ENCODE results near the gene RNLS. TPM values are rescaled to one million over a fixed set of nuclear protein-coding genes. Genes with fewer than 3 reads are reported as not detected.
"Not testable (repeated sequence)": the region's sequence is repeated elsewhere in the genome, so short reads cannot be mapped to it uniquely, and the experiment has no call there.

Gene RNLS
- polyA plus RNA-seq, 3 donors: 3.3 to 3.9 (median 3.7) TPM

DNA sequence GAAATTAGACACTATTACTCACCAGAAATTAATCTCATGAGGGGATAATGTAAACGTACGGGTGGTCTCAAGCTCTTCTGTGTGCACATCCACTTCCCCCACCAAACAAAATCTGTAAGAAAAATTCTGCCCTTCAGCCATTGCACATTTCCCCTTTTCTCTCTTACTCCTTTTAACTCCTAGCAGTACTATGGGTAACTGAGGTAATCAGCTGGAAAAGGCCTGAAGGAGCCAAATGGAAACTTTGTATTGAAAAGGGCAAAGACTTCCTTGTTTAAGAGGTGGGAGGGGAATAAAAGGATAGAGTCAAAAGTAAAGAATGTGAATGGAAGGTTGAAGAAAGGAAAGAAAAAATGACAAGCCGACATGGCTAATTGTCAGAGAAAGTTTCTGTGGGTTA lies 273.8 kb downstream of the RNLS start:
- Histone ChIP-seq H3K9ac (ENCODE audit: insufficient read depth, low read length, poor library complexity, severe bottlenecking) (no peak overlapping the region), H3K4me1 (ENCODE audit: control insufficient read depth in 1 of 2, insufficient read depth in 2 of 2, low read length in 2 of 2) (no peaks in the 10 kb centered on the region), H3K36me3 (replicated peaks in 1 of 2; ENCODE audit: control insufficient read depth in 1 of 2, insufficient read depth in 2 of 2, low read length in 2 of 2) (no peaks in the 10 kb centered on the region), H4K20me1 (ENCODE audit: insufficient read depth, low read length) (no peaks in the 10 kb centered on the region), H3K27ac (ENCODE audit: low read depth in 1 of 2, low read length in 2 of 2) (no peak overlapping the region), H3K4me2 (replicated peaks; ENCODE audit: extremely low read depth, low read length, poor library complexity, severe bottlenecking) (no peak overlapping the region), H3K4me3 (replicated peaks in 1 of 3; ENCODE audit: low read depth in 2 of 3, low read length in 3 of 3) (no peak overlapping the region), H3K27me3 (ENCODE audit: control insufficient read depth in 2 of 2, insufficient read depth in 2 of 2, low read length in 2 of 2) (no peaks in the 10 kb centered on the region), H2AFZ (ENCODE audit: insufficient read depth, low read depth, low read length, poor library complexity, severe bottlenecking) (no peak overlapping the region), H3K9me3 (replicated peaks in 1 of 2; ENCODE audit: control insufficient read depth in 1 of 2, insufficient read depth in 1 of 2, low read length in 2 of 2) (no peaks in the 10 kb centered on the region), H3K79me2 (ENCODE audit: insufficient read depth, low read length) (no peaks in the 10 kb centered on the region)
- Mint-ChIP-seq H3K9me3 (peaks cover 0 to 2% (median 0%) of the 10 kb centered on the region in 7 donors), H3K27ac (no peak overlapping the region), H3K4me1 (peaks cover 5% of the 10 kb centered on the region), H3K36me3 (peaks cover 0 to 1% of the 10 kb centered on the region in 2 donors), H3K27me3 (ENCODE audit: low read depth in 3 of 3) (no peaks in the 10 kb centered on the region), H3K4me3 (no peak overlapping the region)
- TF ChIP-seq, protein P1, sequence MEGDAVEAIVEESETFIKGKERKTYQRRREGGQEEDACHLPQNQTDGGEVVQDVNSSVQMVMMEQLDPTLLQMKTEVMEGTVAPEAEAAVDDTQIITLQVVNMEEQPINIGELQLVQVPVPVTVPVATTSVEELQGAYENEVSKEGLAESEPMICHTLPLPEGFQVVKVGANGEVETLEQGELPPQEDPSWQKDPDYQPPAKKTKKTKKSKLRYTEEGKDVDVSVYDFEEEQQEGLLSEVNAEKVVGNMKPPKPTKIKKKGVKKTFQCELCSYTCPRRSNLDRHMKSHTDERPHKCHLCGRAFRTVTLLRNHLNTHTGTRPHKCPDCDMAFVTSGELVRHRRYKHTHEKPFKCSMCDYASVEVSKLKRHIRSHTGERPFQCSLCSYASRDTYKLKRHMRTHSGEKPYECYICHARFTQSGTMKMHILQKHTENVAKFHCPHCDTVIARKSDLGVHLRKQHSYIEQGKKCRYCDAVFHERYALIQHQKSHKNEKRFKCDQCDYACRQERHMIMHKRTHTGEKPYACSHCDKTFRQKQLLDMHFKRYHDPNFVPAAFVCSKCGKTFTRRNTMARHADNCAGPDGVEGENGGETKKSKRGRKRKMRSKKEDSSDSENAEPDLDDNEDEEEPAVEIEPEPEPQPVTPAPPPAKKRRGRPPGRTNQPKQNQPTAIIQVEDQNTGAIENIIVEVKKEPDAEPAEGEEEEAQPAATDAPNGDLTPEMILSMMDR (IDR thresholded peaks at IDR 0.05): no peak
- DNase-seq: no peak
- intact Hi-C loops (cut with micrococcal nuclease): no loop called here
- 100% methylated on average over 1 of the region's 3 CpGs for WGBS (ENCODE audit: insufficient coverage)

DNA sequence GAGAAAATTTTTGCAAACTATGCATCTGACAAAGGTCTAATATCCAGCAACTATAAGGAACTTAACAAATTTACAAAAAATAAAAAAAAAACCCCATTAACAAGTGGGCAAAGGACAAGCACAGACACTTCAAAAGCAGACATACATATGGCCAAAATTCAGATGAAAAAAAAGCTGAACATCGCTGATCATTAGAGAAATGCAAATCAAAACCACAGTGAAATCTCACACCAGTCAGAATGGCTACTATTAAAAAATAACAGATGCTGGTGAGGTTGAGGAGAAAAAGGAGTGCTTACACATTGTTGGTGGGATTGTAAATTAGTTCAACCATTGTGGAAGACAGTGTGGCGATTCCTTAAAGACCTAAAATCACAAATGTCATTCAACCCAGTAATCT lies 274.8 kb downstream of the RNLS start:
- H3K9me3 ChIP-seq (replicated peaks in 1 of 2; ENCODE audit: control insufficient read depth in 1 of 2, insufficient read depth in 1 of 2, low read length in 2 of 2); H3K79me2 ChIP-seq (ENCODE audit: insufficient read depth, low read length); H3K4me1 Mint-ChIP-seq; H3K36me3 Mint-ChIP-seq; H3K9ac ChIP-seq (ENCODE audit: insufficient read depth, low read length, poor library complexity, severe bottlenecking); H3K27me3 ChIP-seq (ENCODE audit: control insufficient read depth in 2 of 2, insufficient read depth in 2 of 2, low read length in 2 of 2); H3K9me3 Mint-ChIP-seq; H3K4me3 ChIP-seq (replicated peaks in 1 of 3; ENCODE audit: low read depth in 2 of 3, low read length in 3 of 3); DNase-seq; H3K27ac Mint-ChIP-seq; H4K20me1 ChIP-seq (ENCODE audit: insufficient read depth, low read length); H3K27ac ChIP-seq (ENCODE audit: low read depth in 1 of 2, low read length in 2 of 2); H3K4me2 ChIP-seq (replicated peaks; ENCODE audit: extremely low read depth, low read length, poor library complexity, severe bottlenecking); H3K36me3 ChIP-seq (replicated peaks in 1 of 2; ENCODE audit: control insufficient read depth in 1 of 2, insufficient read depth in 2 of 2, low read length in 2 of 2); H3K4me3 Mint-ChIP-seq; intact Hi-C loops (cut with micrococcal nuclease); H3K27me3 Mint-ChIP-seq (ENCODE audit: low read depth in 3 of 3); H3K4me1 ChIP-seq (ENCODE audit: control insufficient read depth in 1 of 2, insufficient read depth in 2 of 2, low read length in 2 of 2); H2AFZ ChIP-seq (ENCODE audit: insufficient read depth, low read depth, low read length, poor library complexity, severe bottlenecking): not testable (repeated sequence)
- WGBS (ENCODE audit: insufficient coverage): no CpG with 5 or more reads among the region's 2 CpGs

All from CD14-positive monocyte (primary cell).